Measurements from ENCODE around the gene MCM3AP. TPM values are rescaled to one million over a fixed set of nuclear protein-coding genes. Genes with fewer than 3 reads are reported as not detected.

The MCM3AP gene
- total RNA-seq, 1 donor from 2014 or later: 153 TPM

- Mint-ChIP-seq H3K36me3 (ENCODE audit: low read depth) (peaks cover 10% of the 10 kb centered on the region), H3K4me3 (peak overlapping the region; percentile 90), H3K27me3 (ENCODE audit: low read depth) (no peaks in the 10 kb centered on the region), H3K27ac (ENCODE audit: unreplicated experiment) (no peak overlapping the region), H3K4me1 (peaks cover 51% of the 10 kb centered on the region), H3K9me3 (no peaks in the 10 kb centered on the region)
- TF ChIP-seq, protein P1, sequence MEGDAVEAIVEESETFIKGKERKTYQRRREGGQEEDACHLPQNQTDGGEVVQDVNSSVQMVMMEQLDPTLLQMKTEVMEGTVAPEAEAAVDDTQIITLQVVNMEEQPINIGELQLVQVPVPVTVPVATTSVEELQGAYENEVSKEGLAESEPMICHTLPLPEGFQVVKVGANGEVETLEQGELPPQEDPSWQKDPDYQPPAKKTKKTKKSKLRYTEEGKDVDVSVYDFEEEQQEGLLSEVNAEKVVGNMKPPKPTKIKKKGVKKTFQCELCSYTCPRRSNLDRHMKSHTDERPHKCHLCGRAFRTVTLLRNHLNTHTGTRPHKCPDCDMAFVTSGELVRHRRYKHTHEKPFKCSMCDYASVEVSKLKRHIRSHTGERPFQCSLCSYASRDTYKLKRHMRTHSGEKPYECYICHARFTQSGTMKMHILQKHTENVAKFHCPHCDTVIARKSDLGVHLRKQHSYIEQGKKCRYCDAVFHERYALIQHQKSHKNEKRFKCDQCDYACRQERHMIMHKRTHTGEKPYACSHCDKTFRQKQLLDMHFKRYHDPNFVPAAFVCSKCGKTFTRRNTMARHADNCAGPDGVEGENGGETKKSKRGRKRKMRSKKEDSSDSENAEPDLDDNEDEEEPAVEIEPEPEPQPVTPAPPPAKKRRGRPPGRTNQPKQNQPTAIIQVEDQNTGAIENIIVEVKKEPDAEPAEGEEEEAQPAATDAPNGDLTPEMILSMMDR (conservative IDR thresholded peaks at IDR 0.05): no peak
- DNase-seq (ENCODE audit: low read depth, low spot score): no peak
Observed at GRCh38 chr21:46185716-46186115, 99.7 kb downstream of the MCM3AP start.

Other genes with a start within 250 kb of the MCM3AP start
- gene COL6A2, start 187.5 kb downstream of the MCM3AP start, total RNA-seq: 17.8 and 18.5 TPM in 2 replicates
- 1.4 and 1.8 TPM in 2 replicates for gene FTCD, start 130.0 kb downstream of the MCM3AP start, total RNA-seq
- 27.5 and 28.1 TPM in 2 replicates for gene SPATC1L, start 101.2 kb downstream of the MCM3AP start, total RNA-seq
- gene LSS, start 56.8 kb downstream of the MCM3AP start, total RNA-seq: 218 and 225 TPM in 2 replicates
- gene YBEY, start 731 bp upstream of the MCM3AP start, total RNA-seq: 23.0 and 23.1 TPM in 2 replicates
- gene C21orf58, start 38.3 kb upstream of the MCM3AP start, total RNA-seq: 61.0 and 61.5 TPM in 2 replicates
- 54.8 and 60.4 TPM in 2 replicates for gene PCNT, start 38.5 kb upstream of the MCM3AP start, total RNA-seq
- 57.8 and 61.2 TPM in 2 replicates for gene DIP2A, start 173.3 kb upstream of the MCM3AP start, total RNA-seq